Activated CD8-positive, alpha-beta memory T cell treated with anti-CD3 and anti-CD28 coated beads for 4 hours (primary cell): Measurements from ENCODE around the gene ECE1.

Experiments used
- DNase-seq, 2 donors: peaks; one replicate each; pipeline ENCODE4 v3.0.0-alpha.2; 2020; ENCODE audit warnings: low read depth in 2 of 2

The ECE1 gene

DNA sequence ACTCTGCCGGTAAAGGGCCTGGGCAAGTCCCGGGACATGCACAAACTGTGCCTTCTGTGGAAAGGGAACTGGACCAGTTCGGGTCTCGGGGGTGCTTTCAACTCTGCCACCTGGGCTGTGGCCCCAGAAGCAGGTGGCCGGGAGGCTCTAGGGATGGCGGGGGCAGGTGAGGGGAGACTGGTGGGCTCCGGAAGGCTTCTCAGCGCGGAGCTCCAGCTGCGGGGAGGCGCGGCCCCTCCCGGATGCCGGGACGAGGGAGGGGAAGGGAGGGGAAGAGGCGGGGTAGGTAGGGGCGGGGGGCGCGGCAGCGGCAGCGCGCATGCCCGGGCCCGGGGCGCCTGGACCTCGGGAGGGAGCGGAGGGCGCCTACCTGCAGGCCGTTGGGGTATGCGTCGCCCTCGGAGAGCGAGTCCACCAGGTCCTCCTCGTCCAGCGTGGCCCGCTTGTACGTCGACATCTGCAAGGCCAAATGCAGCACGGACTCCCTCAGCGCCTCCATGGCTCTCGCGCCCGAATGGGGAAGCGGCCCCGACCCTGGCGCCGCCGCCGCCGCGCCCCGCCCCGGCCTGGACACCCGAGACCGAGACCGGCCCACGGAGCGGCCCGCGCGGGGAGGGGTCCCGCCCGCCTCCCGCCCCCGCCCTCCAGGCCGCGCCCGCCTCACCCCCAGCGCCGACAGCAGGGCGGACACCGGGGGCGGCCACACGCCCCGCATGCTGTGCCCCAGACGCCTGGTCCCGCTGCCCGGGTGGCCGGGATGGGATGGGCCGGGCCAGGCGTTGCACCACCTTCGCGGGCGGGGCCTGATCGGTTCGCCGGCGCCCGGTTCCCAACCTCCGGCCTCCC is at the start of gene ECE1:
TSS of gene ECE1 (minus strand) at position 764 of the 846 bp plus-strand sequence. CDS start at position 715, 49 bp downstream.
- DNase-seq: no peak

DNA sequence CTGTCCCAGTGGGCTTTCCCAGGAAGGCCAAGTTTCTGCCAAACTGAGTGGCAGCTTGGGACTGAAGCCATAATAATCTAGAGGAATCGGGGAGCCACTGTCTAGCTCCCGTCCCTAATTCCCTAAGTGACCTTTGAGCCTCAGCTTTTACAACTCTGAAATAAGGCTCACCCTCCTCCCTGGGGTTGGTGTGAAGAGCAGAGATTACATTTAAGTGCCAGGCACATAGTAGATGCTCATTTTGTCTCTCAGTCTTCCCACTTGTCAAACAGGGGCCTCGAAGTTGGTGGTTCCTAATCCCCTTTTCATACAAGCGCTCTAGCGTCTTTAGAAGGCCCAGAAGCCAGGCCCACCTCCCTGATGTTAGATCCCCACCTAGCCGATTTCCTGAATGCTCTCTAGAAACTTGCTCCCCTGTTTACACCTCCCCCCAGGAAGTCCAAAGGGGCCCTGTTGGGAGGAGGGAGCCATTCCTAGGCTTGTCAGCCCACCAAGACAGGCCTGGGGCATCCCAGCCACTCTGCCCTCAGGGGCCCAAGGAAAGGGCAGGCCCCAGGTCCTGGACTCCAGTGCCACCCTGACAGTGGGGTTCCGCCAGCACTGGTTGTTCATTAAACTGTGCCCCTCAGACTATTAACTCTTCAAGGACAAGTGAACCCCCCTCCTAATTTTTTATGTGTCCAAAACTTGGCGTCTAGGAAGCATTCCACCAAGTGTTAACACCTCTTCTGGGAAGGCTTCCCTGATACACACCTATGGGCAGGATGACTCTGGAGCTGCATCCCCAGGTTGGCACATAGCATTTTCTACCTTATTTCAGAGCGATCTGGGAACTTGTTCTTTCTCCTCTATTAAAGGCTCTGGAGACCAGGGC is 49.3 kb upstream of the ECE1 start:
- DNase-seq: no peak

DNA sequence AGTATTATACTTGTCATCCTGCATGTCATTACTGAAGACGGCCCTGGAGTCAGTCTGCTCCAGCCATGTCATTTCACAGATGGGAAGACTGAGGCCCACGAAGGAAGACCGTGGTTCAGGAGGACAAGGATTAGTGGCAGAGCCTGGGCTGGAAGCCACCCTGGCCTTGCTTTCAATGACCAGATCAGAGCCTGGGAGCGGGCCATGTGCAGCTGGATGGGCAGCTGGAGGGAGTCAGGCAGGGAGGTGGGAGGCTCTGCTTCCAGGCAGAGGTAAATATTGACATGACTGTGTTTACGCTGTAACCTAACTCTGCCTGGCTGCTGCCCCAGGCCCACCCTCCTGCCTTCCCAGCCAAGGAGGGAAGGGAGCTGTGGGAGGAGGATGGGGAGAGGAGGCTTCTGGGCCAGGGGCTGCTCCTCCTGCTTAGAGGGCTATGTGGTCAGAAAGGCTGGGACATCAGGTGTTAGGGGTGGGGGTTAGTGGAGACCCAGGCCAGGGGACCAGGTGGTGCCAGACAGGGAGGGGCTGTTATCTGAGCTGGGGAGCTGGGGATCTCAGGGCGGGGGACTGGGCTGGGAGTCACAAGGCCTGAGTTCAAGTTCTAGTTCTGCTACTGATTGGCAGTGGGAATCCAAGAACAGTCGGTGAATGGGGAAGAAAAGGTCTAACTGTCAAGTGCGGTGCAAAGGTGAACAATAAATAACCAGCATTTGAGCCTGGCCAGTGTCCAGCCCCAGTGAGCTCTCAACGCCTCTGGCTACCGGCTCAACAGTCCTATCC is 48.5 kb upstream of the ECE1 start:
- DNase-seq: no peak

DNA sequence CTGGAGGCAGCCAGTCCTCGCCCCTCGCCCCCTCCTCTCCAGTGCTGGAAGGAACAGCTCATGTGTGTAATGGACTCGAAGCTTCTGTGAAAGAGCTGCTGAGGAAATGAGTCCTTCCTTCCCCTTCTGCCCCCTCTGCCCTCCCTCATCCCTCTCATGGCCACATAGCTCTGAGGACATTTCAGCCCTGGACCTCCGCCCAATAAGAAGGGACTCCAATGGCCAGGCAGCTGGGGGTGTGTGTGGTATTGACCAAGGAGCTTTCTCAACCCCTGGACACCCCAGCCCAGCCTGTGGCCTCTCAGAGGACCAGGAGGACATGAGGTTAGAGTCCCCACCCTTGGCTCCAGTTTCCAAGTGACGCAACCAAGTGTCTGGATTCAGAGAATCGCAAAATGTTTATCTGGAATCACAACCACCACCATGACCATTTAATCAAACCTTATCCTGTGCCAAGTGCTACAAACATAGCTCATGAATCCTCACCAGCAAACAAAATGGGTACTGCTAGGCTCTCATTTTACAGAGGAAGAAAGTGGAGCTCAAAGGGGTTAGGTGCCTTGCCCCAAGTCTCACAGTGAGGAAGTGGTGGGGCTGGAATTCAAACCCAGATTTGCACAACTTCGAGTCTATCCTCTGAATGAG is 47.8 kb upstream of the ECE1 start:
- no peak for DNase-seq

DNA sequence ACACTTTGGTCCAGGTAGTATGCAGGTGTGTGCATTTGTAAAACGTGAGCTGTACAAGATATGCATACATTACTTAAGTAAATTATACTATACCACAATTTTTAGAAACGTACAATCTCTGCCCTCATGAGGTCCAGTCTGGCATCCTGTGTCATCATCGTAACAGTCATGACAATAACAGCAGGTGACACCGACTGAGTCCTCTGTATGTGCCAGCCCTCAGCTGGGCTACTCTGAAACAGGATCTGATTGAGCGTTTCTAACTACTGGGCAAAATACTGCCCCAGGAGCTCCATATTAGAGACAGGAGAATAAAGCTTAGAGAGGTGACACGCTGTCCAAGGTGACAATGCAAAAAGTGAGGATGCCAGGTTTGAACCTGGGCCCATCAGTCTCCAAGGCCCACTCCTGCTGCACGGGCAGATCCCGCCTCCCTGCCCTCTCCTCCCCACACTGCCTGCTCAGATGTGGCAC is 47.2 kb upstream of the ECE1 start:
- DNase-seq: no peak

DNA sequence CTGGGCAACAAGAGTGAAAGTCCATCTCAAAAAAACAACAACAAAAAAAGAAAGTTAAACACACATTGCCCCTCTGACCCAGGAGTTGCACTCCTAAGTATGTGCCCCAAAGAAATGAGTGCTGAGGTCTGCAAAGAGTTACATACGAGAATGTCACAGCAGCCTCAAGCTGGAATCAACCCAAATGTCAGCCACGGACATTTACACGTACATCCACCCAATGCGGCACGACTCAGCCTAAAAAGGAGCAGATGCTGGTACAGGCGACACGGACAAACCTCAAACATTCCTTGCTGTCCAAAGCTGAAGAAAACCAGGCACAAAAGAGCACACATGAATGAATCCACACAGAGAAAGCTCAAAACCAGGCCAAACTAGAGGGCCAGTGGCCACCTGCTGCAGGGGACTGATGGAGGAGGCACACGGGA is 46.8 kb upstream of the ECE1 start:
- no peak for DNase-seq

DNA sequence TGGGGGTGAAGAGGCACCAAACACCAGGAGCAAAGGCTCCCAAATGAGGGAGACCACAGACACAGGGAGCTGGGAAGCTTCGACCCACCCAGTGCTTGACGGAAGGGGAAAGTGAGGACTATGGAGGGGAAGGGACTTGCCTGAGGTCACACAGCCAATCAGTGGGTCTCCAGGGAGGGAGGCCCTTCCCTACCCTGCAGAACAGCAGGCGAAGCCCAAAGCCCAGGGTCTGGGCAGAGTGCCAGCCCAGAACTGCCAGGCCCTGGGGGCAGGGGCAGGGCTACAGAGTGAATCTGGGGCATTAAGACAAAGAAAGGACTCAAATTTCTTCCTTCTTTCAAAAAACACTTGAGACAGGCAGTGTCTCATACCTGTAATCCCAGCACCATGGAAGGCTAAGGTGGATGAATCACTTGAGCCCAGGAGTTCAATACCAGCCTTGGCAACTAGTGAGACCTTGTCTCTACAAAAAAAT is 45.5 kb upstream of the ECE1 start:
- no peak for DNase-seq

DNA sequence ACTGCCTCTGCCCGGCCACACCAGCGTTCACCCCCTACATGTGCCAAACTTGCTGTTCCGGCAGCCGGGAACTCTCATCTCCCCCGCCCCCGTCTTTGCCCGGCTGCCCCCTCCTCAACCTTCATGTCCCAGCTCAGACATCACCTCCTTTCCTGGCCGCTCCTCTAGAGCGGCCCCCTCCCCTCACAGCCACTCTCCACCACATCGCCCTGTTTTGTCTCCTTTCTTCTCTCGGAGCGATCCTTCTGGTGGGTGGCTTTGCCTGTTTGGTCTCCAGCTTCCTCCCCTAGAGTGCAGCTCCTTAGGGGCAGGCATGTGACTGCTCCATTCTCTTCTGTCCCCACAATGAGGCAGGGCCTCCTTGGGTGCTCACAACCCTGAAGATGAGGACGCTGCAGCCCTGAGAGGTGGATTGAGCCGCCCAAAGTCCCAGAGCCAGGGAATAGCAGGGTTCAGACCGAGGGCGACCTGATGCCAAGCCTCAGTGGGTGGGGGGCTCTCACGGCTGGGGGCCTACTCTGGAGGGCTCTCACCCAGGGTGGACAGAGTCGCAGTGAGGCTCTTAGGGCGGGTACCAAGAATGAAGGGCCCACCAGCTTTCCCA is 44.9 kb upstream of the ECE1 start:
- no peak for DNase-seq

DNA sequence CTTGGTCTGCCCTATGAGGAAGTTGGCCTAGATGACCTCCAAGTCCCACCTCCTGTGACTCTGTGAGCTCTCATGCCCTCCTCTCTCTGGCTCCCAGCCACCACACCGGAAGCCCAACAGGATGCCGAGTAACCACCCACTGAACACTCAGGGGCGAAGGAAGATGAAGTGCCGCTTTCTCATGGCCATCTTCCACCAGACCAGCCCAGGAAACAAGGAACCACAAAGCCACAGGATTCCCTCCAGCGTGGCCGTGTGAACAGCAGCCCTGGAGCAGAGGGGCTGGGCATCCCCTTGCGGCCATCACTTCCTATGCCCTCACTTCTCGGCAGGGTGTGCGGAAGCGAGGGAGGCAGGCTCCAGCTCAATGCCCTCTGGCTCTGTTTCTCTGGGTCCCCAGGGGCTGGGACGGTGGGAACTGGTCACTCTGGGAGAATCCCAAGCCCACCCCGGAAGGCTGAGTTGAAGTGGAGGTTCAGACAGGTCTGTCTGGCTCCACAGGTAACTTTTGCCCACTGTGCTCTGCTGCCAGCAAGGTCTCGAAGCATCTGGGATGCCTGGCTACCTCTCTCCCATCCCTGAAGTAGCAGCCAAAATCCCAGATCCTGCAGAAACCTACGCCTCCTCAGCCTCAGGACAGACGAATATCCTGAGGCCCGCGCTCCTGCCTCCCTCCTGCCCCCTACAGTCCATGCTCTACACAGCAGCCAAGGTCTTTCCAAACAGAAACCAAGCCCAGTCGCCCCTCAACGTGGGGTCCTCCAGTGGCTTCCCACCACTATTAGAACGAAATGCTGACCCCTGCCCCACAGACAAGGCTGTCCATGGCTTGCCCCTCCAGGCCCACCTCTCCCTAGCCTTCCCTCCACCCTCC is 44.2 kb upstream of the ECE1 start:
- DNase-seq: peak; percentile 65 to 68

DNA sequence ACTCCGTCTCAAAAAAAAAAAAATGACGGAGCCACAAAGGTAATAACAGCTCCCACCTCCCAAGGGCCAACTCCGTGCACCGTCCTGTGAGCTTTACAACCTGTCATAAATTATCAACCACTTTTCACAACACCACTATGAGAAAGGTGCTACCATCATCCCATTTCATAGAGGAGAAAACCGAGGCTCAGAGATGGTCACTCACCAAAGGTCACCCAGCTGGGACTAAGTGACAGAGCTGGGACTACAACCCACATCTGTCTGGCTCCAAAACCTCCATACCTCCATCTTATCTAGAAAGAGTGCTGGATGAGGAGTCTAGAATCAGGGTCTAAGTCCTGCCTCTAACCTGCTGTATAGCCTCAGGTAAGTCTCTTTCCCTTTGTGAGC is 43.6 kb upstream of the ECE1 start:
- DNase-seq: no peak

DNA sequence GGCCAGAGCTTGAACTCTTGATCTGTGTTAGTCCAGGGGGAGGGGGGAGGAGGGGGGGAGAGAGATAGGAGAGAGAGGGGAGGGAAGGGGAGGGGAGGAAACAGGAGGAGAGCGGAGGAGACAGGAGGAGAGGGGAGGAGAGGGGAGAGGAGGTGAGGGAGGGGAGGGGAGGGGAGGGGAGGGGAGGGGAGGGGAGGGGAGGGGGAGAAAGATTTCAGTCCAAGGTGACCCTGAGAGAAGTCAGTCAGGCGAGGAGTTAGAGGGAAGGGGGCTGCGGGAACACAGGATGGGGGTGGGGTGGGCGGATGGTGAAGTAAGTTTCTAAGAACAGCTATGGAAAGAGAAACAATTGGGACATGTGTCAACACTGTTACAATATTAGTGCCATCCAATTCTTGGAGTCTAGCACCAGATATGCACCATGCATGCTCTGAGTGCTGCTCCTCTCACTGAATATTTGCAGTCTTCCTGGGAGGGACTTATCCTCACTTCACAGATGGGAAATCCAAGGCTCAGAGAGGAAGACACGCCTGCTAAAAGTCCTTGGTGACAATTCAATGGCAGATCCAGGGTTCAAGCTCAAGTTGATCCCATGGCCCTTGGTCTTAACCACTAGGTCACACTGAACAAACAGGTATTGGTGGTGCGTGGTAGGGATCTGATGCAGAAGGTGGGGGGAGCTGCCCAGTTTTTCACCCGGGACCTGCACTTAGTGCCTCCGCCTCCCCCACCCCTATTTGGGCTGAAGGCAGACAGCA is 42.5 kb upstream of the ECE1 start:
- no peak for DNase-seq

DNA sequence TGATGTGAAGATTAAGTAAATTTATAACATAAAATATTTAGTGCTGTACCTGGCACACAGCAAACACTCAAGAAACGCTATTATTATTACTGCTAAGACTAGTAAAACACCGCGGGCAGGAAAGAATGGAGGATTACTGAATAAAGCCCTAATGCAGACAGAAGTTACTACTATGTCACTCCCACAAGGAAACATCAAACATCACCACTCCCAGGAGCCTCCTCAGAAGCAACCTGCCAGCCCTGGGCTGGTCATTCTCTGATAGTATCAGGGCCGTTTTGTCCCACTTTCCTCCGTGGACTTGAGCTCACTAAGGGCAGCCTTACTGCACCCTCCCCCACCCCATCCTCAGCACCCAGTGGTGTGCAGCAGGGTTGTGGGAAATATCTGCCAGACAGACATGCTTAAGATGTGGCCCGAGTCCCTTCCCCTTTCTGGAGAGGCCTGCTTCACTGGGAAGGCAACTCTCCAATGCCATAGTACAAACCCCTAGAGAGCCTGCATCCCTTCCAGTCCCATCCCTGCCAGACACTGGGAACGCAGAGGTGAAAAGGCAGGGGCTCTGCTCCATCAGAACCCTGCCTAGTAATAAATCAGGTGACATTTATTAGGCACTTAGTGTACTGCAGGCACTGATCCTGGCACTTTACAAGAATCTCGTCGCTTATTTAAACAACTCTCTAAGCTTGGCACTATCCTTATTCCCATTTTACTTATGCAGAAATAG is 41.7 kb upstream of the ECE1 start:
- no peak for DNase-seq

DNA sequence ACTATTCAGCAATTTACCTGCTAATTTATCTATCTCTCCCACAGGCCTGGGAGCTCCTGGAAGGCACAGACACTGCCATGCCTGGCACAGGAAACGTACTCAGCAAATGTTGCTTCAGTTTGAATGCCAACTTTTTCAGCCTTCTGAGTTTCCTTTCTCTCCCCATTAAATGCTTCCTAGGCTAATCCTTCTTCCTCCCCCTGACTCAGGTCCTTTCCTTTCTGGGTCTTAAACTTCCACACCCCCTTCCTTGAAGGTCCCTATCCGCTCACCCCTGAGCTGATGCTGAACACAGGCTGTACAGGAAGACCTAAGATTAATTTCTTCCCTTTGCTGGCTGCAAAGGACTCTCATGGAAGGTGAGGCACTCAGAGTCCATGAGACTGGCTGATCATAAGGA is 40.3 kb upstream of the ECE1 start:
- no peak for DNase-seq

DNA sequence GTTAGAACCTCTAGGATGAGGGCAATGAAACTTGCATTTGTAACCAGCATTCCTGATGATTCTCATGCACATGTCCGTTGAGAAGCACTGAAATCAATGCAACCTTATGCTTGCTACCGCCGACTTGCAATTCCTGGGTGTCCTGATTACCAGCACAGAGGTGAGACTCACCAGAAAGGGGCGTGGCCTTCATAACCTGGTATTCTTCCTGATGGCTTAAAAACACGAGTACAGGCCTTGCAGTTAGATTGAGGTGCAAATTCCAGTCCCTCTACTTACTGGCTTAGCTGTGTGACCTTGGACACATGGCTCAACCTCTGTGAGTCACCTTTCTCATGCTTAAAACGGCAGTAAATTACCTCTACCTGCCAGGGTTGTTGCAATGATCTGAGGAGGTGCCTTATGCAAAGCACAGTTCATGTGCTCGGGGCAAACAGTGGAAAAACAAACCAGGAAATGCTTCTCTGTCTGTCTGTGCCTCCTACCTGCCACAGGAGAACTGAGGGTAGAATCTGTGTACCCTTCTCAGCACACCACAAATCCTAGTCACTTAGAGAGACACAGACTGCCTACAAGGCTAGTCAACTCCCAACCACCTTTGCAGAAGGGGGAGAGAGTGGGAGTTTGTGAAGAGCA is 39.1 kb upstream of the ECE1 start:
- no peak for DNase-seq

DNA sequence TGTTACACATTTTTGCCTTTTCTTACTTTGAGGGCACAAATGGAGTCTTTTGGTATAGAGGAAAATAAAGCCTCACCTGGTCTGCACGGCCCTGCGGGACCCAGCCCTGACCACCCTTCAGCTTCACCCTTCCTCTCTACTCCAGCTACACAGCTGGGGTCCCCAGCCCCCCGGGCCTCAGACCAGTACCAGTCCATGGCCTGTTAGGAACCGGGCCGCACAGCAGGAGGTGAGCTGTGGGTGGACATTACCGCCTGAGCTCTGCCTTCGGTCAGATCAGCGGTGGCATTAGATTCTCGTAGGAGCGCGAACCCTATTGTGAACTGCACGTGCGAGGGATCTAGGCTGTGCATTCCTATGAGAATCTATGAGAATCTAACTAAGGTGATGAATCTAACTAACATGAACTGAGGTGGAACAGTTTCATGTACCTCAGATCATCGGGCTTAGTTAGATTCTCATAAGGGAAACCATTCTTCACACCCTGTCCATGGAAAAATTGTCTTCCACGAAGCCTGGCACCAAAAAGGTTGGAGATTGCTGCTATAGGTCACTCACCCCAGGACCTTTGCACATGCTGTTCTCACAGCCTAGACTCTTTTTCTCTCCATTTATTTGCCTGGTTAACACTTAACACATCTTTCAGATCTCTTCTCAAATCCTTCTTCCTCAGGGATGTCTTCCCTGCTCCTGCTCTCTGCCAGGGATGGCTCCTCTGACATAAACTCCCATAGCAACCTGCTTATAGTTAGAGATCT is 37.5 kb upstream of the ECE1 start:
- no peak for DNase-seq

DNA sequence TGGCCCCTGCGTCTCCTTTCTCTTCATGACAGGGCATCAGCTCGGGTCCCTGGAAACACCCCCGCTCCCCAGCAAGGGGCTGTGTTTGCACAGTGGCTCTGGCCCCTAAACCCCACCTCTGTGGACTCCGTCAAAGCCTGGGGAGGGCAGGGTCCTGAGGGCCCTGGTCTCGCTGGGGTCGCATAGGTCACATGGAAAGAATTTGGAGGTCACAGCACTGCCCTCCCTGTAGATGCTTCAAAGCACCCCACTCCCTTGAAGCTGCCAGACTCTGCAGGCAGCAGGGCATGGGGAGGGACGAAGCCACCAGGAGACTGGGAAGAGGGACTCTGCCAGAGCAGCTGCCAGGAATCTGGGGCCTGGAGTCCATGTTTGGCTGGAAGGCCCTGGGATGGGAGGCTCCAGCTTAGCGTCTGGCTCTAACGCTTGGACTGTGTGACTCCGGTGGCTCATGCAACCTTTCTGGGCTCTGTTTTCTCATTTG is 36.6 kb upstream of the ECE1 start:
- no peak for DNase-seq
